ENCODE results near the gene CP.
A peak's percentile ranks its signal among the peaks of the same experiment; 100 is the strongest.

CP gene

DNA sequence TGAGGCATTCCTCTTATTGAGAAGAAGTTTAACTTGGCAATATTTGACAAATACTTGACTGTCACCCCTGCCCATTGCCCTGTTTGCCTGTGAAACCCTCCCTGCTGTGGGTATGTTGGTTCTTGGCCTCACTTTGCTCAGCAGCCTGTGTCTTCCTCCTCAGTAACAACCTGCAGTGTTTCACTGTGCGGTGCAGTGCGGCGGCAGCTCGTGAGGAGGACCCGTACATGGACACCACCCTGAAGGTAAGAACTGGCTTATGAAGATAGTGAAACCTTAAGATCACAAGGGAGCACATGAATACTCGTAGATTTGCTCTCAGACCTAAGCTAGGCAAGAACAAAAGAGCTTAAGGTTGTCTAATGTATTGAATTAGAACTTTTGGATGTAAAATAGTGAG lies 71.2 kb downstream of the CP start:
- H3K4me3 ChIP-seq (ENCODE audit: low read depth, low read length) = no peak overlapping the region
- no peak for TF ChIP-seq CTCF (IDR thresholded peaks at IDR 0.05; ENCODE audit: insufficient read depth, low read depth, low read length, missing control alignments)

DNA sequence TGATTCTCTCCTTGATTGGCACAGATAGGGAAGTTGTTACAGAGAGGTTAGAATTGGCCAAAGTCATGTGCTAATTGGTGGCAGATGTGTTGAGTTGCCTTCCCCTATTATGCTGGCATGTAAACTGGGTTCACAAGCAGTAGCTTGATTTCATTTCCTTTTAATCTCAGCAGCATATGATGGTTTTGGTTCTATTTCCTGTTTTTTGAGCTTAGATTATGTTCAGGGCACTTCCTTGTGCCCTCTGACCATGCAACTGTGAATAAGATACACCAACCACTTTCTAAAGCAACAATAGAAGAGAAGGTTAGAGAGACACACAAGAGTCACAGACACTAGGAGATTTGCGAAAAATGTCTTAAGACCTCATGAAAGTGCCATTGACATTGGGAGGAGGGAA lies 75.7 kb downstream of the CP start:
- DNase-seq (ENCODE audit: low read depth) = peak; percentile 43
- no peak for TF ChIP-seq CTCF (IDR thresholded peaks at IDR 0.05; ENCODE audit: insufficient read depth, low read depth, low read length, missing control alignments)
- no peak overlapping the region for H3K4me3 ChIP-seq (ENCODE audit: low read depth, low read length)

More for the DNA sequence above, 71.2 kb downstream of the CP start:
- DNase-seq (ENCODE audit: low read depth) = no peak

DNA sequence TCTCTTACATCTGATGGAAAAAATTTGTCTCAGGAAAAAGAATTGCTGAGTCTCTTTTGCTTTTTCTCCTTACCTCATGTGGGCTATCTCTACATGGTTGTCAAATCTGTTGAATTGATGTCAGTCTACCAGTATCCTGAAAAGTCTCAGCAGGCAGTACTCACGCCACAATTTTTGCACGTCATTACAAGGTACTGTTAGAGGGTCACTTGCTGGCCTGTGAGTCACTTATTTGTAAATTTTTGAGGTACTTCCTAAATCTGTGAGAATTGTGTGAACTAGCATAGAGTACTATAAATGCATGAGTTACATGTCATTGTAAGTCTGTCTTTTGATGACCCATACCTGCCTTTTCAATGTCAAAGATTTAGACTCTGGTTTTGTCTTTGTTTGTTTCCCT lies 76.3 kb downstream of the CP start:
- no peak overlapping the region for H3K4me3 ChIP-seq (ENCODE audit: low read depth, low read length)
- TF ChIP-seq CTCF (IDR thresholded peaks at IDR 0.05; ENCODE audit: insufficient read depth, low read depth, low read length, missing control alignments) = no peak
- DNase-seq (ENCODE audit: low read depth) = peak; percentile 10

DNA sequence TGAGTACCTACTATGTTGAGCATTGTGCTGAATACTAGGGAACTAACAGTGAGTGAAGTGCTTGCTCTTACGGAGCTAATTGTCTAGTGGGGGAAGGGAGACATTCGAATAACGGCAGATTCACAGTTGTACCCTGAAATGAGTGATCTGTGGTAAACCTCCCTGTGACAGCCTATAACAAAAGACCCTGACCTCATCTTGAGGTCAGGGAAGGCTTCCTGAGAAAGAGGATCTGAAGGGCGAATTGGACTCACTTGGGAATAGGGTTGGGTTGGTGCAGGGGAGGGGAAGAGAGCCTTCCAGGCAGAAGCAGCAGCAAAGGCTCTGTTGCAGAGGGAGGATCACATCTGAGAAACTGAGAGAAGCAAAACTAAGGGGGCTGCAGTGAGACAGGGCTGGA lies 78.9 kb downstream of the CP start:
- H3K4me3 ChIP-seq (ENCODE audit: low read depth, low read length) = no peak overlapping the region
- DNase-seq (ENCODE audit: low read depth) = no peak
- TF ChIP-seq CTCF (IDR thresholded peaks at IDR 0.05; ENCODE audit: insufficient read depth, low read depth, low read length, missing control alignments) = no peak

DNA sequence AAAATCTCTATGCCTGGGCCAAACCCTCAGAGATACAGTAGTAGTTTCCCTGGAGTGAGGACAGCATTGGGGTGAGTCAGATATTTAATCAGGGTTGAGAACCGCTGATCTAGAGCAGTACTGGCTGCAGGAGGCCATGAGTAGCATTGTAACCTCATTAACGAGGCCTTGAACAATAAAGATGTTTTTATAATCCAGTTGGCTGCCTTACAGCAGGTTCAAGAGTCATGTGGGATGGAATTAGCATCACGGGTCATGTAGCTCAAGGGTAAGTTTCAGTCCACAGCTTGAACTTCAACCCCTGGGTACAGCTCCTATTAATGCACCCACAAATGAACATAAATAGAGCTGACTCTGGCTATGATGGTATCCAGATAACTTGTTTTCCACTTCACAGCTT lies 87.1 kb downstream of the CP start:
- no peak for DNase-seq (ENCODE audit: low read depth)
- H3K4me3 ChIP-seq (ENCODE audit: low read depth, low read length) = no peak overlapping the region
- no peak for TF ChIP-seq CTCF (IDR thresholded peaks at IDR 0.05; ENCODE audit: insufficient read depth, low read depth, low read length, missing control alignments)

DNA sequence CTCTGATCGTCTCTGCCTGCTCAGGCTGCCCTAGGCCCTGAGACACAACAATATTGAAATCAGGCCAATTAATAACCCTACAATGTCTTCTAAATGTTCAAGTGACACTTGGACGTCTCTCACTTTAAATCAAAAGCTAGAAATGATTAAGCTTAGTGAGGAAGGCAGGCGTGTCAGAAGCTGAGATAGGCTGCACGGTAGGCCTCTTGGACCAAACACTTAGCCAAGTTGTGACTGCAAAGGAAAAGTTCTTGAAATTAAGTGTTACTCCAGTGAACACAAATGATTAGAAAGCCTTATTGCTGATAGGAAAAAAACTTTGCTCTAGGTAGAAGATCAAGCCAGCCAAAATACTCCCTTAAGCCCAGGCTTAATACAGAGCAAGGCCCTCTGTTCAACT lies 90.0 kb downstream of the CP start:
- H3K4me3 ChIP-seq (ENCODE audit: low read depth, low read length) = no peak overlapping the region
- peak; percentile 19 for DNase-seq (ENCODE audit: low read depth)
- no peak for TF ChIP-seq CTCF (IDR thresholded peaks at IDR 0.05; ENCODE audit: insufficient read depth, low read depth, low read length, missing control alignments)

GRCh38 chr3:149129326-149130205 lies 92.1 kb downstream of the CP start, which contains the start of gene HPS3:
Gene HPS3, plus strand, starts transcription at chr3:149129638. Its CDS starts 86 bp downstream, at chr3:149129724.
- no peak for TF ChIP-seq CTCF (IDR thresholded peaks at IDR 0.05; ENCODE audit: insufficient read depth, low read depth, low read length, missing control alignments)
- H3K4me3 ChIP-seq (ENCODE audit: low read depth, low read length) = peak within 1 kb of the TSS; percentile 91
- DNase-seq (ENCODE audit: low read depth) = peak; percentile 93

Data from GM12865 (cell line).